GM12878 (cell line): Measurements from ENCODE around the gene TDRD12. TPM values are rescaled to one million over a fixed set of nuclear protein-coding genes. Genes with fewer than 3 reads are reported as not detected.

ENCODE experiments used
- CEBPB ChIP-seq, 2 experiments: fragments of 150-350 bp in 1 of 2; IDR thresholded peaks; 2 replicates each; pipeline ENCODE4 v1.6.1; 2012 to 2014; ENCODE audit warnings: low read depth in 2 of 2, low read length in 2 of 2, borderline replicate concordance in 1 of 2, inconsistent platforms in 1 of 2
- CHD2 ChIP-seq: IDR thresholded peaks from 2 replicates; pipeline ENCODE4 v1.6.1; 2011; ENCODE audit warnings: low read depth, low read length, improper control_type of control experiment, borderline replicate concordance
- DPF2 ChIP-seq: fragments of 450-650 bp; IDR thresholded peaks from 2 replicates; pipeline ENCODE4 v1.6.1; 2017; ENCODE audit warnings: mild to moderate bottlenecking
- EGR1 ChIP-seq, 2 experiments: IDR thresholded peaks; 1 replicate in 1 of 2; 2 replicates in 1 of 2; pipeline ENCODE4 v1.6.1; 2011 to 2012; ENCODE audit warnings: low read depth in 2 of 2, low read length in 2 of 2, borderline replicate concordance in 1 of 2, mild to moderate bottlenecking in 1 of 2, moderate library complexity in 1 of 2
- IKZF1 ChIP-seq: fragments of 450-650 bp; conservative IDR thresholded peaks from 2 replicates; pipeline ENCODE4 v1.6.1; 2017; ENCODE audit warnings: antibody characterized with exemption, mild to moderate bottlenecking
- LARP7 ChIP-seq: fragments of 450-650 bp; IDR thresholded peaks from 2 replicates; pipeline ENCODE4 v1.6.1; 2017; ENCODE audit warnings: mild to moderate bottlenecking
- MTA2 ChIP-seq: fragments of 450-650 bp; IDR thresholded peaks from 2 replicates; pipeline ENCODE4 v1.6.1; 2016; ENCODE audit warnings: low read depth, mild to moderate bottlenecking, moderate library complexity
- NR2F1 ChIP-seq: fragments of 450-650 bp; conservative IDR thresholded peaks from 2 replicates; pipeline ENCODE4 v1.6.1; 2017; ENCODE audit warnings: mild to moderate bottlenecking
- RAD51 ChIP-seq: fragments of 450-650 bp; IDR thresholded peaks from 2 replicates; pipeline ENCODE4 v1.6.1; 2016; ENCODE audit warnings: moderate library complexity, mild to moderate bottlenecking, inconsistent platforms
- STAT1 ChIP-seq: fragments of 450-650 bp; conservative IDR thresholded peaks from 2 replicates; pipeline ENCODE4 v1.6.1; 2014; ENCODE audit warnings: antibody characterized with exemption, mild to moderate bottlenecking
- TBL1XR1 ChIP-seq: IDR thresholded peaks from 2 replicates; pipeline ENCODE4 v1.6.1; 2012; ENCODE audit warnings: low read depth, low read length, improper control_type of control experiment
- polyA plus RNA-seq, 11 experiments: library from polyadenylated mRNA; depleted of rRNA in 4 of 11; unstranded in 6 of 11; stranded (reverse) in 5 of 11; fragments of >200 nt; fragmentation: Nextera tagmentation in 4 of 11; fragmentation: Illumina TruSeq in 1 of 11; extraction: Ambion mirVana in 4 of 11; extraction: Trizol in 1 of 11; gene quantifications; 1 replicate in 1 of 11; 2 replicates in 10 of 11; pipeline versions ENCODE4 v1.2.1 to v1.2.3, GENCODE V29; 2011 to 2016; ENCODE audit warnings: inconsistent platforms in 2 of 11, missing spikeins in 2 of 11, low read depth in 1 of 11
- total RNA-seq, 4 experiments: library from RNA; depleted of rRNA in 3 of 4; stranded (reverse); fragments of >200 nt in 3 of 4; fragmentation: Illumina TruSeq in 1 of 4; extraction: Trizol in 1 of 4; gene quantifications; 2 replicates each; pipeline versions ENCODE4 v1.2.1 to v1.2.3, GENCODE V29; 2013 to 2021
- TF ChIP-seq, protein P1 (sequence below): fragments of 450-650 bp; formaldehyde crosslinking; IDR thresholded peaks from 2 replicates; pipeline ENCODE4 v1.4.0; 2020; ENCODE audit warnings: mild to moderate bottlenecking, moderate library complexity
- TF ChIP-seq, protein P2 (sequence below): fragments of 450-650 bp; IDR thresholded peaks from 2 replicates; pipeline ENCODE4 v1.6.1; 2016; ENCODE audit warnings: mild to moderate bottlenecking
- TF ChIP-seq, protein P3 (sequence below): fragments of 450-650 bp; IDR thresholded peaks from 2 replicates; pipeline ENCODE4 v1.6.1; 2016; ENCODE audit warnings: mild to moderate bottlenecking, moderate library complexity, borderline replicate concordance
- TF ChIP-seq, protein P4 (sequence below): IDR thresholded peaks from 2 replicates; pipeline ENCODE4 v1.6.1; 2012; ENCODE audit warnings: low read depth, low read length, improper control_type of control experiment
- TF ChIP-seq, protein P5 (sequence below): fragments of 450-650 bp; IDR thresholded peaks from 2 replicates; pipeline ENCODE4 v1.6.1; 2017; ENCODE audit warnings: antibody characterized with exemption, mild to moderate bottlenecking, moderate library complexity

TDRD12 gene
- total and polyA plus RNA-seq, 10 of the 15 experiments (the other 5 are each of a cell fraction or from before 2014, with no cell fraction given) = 0.08 to 0.15 TPM; not detected in 8

DNA sequence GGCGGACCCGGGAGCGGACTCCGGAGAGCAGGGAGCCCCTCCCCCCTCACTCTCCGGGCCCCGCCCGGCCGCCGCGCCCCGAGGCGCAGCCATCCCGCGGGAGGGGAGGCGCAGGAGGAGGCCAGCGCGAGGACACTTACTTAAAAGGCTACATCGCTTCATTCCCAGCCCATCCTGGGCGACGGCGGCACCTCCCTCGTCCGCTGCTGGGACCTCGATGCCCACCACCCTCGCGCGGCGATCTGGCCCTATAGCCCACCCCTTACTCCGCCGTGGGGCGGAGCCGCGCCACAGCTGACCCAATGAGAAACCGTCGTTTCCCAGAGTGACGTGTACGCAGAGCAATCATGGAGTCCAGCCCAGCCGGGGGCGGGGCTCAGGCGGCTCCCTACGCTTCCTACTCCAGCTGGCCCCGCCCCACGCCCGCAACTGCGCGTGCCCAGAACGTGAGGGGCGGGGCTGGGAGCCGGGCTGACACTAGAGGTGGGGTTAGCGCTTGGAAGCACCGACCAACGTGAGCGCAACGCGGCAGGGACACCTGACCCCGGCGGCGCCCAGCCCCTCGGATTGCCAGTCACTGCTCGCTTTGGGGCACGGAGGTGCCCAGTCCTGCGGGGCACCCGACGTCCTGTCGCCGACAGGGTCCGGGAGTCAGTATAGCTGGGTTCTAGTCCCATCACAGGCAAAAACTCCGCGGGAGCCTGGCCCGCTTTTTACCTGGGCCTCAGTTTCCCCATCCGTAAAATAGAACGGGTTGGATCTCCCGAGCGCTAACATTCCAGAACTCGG lies 44.4 kb upstream of the TDRD12 start, which contains the start of gene ANKRD27 (continued):
- TF ChIP-seq, protein P1, sequence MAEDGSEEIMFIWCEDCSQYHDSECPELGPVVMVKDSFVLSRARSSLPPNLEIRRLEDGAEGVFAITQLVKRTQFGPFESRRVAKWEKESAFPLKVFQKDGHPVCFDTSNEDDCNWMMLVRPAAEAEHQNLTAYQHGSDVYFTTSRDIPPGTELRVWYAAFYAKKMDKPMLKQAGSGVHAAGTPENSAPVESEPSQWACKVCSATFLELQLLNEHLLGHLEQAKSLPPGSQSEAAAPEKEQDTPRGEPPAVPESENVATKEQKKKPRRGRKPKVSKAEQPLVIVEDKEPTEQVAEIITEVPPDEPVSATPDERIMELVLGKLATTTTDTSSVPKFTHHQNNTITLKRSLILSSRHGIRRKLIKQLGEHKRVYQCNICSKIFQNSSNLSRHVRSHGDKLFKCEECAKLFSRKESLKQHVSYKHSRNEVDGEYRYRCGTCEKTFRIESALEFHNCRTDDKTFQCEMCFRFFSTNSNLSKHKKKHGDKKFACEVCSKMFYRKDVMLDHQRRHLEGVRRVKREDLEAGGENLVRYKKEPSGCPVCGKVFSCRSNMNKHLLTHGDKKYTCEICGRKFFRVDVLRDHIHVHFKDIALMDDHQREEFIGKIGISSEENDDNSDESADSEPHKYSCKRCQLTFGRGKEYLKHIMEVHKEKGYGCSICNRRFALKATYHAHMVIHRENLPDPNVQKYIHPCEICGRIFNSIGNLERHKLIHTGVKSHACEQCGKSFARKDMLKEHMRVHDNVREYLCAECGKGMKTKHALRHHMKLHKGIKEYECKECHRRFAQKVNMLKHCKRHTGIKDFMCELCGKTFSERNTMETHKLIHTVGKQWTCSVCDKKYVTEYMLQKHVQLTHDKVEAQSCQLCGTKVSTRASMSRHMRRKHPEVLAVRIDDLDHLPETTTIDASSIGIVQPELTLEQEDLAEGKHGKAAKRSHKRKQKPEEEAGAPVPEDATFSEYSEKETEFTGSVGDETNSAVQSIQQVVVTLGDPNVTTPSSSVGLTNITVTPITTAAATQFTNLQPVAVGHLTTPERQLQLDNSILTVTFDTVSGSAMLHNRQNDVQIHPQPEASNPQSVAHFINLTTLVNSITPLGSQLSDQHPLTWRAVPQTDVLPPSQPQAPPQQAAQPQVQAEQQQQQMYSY (CRISPR knock-in tag) = no peak
- TF ChIP-seq, protein P2, sequence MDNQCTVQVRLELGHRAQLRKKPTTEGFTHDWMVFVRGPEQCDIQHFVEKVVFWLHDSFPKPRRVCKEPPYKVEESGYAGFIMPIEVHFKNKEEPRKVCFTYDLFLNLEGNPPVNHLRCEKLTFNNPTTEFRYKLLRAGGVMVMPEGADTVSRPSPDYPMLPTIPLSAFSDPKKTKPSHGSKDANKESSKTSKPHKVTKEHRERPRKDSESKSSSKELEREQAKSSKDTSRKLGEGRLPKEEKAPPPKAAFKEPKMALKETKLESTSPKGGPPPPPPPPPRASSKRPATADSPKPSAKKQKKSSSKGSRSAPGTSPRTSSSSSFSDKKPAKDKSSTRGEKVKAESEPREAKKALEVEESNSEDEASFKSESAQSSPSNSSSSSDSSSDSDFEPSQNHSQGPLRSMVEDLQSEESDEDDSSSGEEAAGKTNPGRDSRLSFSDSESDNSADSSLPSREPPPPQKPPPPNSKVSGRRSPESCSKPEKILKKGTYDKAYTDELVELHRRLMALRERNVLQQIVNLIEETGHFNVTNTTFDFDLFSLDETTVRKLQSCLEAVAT = no peak
- peak; percentile 98 for TF ChIP-seq DPF2
- peak; percentile 95 for TF ChIP-seq CHD2
- TF ChIP-seq, protein P3, sequence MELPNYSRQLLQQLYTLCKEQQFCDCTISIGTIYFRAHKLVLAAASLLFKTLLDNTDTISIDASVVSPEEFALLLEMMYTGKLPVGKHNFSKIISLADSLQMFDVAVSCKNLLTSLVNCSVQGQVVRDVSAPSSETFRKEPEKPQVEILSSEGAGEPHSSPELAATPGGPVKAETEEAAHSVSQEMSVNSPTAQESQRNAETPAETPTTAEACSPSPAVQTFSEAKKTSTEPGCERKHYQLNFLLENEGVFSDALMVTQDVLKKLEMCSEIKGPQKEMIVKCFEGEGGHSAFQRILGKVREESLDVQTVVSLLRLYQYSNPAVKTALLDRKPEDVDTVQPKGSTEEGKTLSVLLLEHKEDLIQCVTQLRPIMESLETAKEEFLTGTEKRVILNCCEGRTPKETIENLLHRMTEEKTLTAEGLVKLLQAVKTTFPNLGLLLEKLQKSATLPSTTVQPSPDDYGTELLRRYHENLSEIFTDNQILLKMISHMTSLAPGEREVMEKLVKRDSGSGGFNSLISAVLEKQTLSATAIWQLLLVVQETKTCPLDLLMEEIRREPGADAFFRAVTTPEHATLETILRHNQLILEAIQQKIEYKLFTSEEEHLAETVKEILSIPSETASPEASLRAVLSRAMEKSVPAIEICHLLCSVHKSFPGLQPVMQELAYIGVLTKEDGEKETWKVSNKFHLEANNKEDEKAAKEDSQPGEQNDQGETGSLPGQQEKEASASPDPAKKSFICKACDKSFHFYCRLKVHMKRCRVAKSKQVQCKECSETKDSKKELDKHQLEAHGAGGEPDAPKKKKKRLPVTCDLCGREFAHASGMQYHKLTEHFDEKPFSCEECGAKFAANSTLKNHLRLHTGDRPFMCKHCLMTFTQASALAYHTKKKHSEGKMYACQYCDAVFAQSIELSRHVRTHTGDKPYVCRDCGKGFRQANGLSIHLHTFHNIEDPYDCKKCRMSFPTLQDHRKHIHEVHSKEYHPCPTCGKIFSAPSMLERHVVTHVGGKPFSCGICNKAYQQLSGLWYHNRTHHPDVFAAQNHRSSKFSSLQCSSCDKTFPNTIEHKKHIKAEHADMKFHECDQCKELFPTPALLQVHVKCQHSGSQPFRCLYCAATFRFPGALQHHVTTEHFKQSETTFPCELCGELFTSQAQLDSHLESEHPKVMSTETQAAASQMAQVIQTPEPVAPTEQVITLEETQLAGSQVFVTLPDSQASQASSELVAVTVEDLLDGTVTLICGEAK = no peak
- no peak for TF ChIP-seq CEBPB (IDR thresholded peaks at IDR 0.05; ENCODE audit: borderline replicate concordance in 1 of 2, low read depth in 2 of 2, low read length in 2 of 2)
- peak; percentile 30; the same call in 1 of the 2 replicates for TF ChIP-seq LARP7
- TF ChIP-seq MTA2 = no peak
- TF ChIP-seq, protein P4, sequence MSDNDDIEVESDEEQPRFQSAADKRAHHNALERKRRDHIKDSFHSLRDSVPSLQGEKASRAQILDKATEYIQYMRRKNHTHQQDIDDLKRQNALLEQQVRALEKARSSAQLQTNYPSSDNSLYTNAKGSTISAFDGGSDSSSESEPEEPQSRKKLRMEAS = peak; percentile 18; the same call in 1 of the 2 replicates
- peak; percentile 56; the same call in 1 of the 2 replicates for TF ChIP-seq IKZF1
- TF ChIP-seq TBL1XR1 = 0 out of 2 replicates have a peak, but pooled peaks have one; percentile 8
- no peak for TF ChIP-seq STAT1
- TF ChIP-seq EGR1 (IDR thresholded peaks at IDR 0.05; ENCODE audit: borderline replicate concordance in 1 of 2, low read depth in 2 of 2, low read length in 2 of 2) = peak in 1 of 2 experiments; percentile 39; a peak in 1 of 3 replicates
- peak; percentile 19; the same call in 1 of the 2 replicates for TF ChIP-seq NR2F1
- TF ChIP-seq RAD51 = peak; percentile 76
- TF ChIP-seq, protein P5, sequence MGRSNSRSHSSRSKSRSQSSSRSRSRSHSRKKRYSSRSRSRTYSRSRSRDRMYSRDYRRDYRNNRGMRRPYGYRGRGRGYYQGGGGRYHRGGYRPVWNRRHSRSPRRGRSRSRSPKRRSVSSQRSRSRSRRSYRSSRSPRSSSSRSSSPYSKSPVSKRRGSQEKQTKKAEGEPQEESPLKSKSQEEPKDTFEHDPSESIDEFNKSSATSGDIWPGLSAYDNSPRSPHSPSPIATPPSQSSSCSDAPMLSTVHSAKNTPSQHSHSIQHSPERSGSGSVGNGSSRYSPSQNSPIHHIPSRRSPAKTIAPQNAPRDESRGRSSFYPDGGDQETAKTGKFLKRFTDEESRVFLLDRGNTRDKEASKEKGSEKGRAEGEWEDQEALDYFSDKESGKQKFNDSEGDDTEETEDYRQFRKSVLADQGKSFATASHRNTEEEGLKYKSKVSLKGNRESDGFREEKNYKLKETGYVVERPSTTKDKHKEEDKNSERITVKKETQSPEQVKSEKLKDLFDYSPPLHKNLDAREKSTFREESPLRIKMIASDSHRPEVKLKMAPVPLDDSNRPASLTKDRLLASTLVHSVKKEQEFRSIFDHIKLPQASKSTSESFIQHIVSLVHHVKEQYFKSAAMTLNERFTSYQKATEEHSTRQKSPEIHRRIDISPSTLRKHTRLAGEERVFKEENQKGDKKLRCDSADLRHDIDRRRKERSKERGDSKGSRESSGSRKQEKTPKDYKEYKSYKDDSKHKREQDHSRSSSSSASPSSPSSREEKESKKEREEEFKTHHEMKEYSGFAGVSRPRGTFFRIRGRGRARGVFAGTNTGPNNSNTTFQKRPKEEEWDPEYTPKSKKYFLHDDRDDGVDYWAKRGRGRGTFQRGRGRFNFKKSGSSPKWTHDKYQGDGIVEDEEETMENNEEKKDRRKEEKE = no peak
